Cardiac fibroblast (primary cell): ENCODE data around the gene LZTR1.

Source experiments
- DNase-seq, 2 donors: peaks; one replicate each; pipeline versions ENCODE4 v3.0.0 to v3.0.0-alpha.2; 2010; ENCODE audit warnings: low read depth in 2 of 2
- H3K4me3 ChIP-seq, 2 donors: replicated peaks in 1 of 2; 1 replicate in 1 of 2; 2 replicates in 1 of 2; pipeline ENCODE4 v1.5.1; 2011; ENCODE audit warnings: low read depth in 2 of 2, low read length in 2 of 2, mild to moderate bottlenecking in 2 of 2, moderate library complexity in 1 of 2
- TF ChIP-seq, protein P1 (sequence below): IDR thresholded peaks from one replicate; pipeline ENCODE4 v1.5.1; 2011; ENCODE audit warnings: low read depth, mild to moderate bottlenecking, low read length, inconsistent platforms

LZTR1 gene

DNA sequence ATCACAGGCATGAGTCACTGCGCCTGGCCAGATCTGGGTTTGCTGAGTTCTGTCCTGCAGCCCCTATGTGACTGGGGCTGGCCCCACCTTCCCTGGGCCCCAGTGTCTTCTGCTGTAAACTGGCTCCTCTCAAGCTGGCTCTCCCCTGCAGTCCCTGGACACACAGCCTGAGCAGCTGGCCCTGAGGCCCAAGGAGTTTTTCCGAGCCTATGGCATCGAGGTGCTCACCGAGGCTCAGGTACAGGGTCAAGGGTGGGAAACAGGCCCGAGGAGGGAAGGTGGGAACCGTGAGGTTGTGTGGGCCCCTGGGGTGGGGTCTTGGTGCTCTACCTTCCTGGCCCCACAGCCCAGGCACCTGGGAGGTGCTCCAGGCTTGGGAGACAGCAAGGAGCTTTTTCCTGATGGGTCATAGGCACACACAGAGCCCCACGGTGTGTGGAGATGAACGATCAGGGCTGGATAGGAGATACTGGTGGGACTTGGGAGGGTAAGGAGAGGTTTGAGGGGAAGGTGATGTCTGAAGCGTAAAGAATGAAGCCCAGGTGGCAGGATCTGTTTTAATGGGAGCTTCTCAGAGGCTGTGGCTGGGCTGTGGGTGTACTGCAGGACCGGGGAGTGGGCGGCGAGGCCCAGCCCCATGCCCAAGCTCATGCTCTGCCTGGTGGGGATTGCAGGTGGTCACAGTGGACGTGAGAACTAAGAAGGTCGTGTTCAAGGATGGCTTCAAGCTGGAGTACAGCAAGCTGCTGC is 6.4 kb upstream of the LZTR1 start:
- TF ChIP-seq, protein P1, sequence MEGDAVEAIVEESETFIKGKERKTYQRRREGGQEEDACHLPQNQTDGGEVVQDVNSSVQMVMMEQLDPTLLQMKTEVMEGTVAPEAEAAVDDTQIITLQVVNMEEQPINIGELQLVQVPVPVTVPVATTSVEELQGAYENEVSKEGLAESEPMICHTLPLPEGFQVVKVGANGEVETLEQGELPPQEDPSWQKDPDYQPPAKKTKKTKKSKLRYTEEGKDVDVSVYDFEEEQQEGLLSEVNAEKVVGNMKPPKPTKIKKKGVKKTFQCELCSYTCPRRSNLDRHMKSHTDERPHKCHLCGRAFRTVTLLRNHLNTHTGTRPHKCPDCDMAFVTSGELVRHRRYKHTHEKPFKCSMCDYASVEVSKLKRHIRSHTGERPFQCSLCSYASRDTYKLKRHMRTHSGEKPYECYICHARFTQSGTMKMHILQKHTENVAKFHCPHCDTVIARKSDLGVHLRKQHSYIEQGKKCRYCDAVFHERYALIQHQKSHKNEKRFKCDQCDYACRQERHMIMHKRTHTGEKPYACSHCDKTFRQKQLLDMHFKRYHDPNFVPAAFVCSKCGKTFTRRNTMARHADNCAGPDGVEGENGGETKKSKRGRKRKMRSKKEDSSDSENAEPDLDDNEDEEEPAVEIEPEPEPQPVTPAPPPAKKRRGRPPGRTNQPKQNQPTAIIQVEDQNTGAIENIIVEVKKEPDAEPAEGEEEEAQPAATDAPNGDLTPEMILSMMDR = no peak
- no peak for DNase-seq
- H3K4me3 ChIP-seq = no peak overlapping the region

DNA sequence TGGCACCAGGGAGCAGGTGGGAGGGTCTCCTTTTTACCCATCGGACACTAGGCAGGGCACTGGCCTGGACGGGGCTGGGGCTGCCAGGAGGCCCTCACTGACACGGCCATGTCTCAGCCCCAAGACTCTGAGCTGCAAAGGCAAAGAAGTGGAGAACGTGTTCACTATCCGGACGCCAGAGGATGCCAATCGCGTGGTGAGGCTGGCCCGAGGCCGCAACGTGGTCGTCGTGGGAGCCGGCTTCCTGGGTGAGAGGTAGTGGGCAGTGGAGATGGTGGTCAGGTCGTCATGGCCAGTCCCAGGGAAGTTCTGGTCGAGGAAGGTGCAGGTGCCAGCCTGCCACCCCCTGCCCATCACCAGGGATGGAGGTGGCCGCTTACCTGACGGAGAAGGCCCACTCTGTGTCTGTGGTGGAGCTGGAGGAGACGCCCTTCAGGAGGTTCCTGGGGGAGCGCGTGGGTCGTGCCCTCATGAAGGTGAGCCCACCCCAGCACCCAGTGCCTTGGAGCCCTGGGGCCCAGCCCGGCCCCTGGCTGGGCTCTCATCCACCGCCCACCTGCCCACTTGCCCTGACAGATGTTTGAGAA is 5.7 kb upstream of the LZTR1 start:
- no peak for DNase-seq
- no peak overlapping the region for H3K4me3 ChIP-seq

DNA sequence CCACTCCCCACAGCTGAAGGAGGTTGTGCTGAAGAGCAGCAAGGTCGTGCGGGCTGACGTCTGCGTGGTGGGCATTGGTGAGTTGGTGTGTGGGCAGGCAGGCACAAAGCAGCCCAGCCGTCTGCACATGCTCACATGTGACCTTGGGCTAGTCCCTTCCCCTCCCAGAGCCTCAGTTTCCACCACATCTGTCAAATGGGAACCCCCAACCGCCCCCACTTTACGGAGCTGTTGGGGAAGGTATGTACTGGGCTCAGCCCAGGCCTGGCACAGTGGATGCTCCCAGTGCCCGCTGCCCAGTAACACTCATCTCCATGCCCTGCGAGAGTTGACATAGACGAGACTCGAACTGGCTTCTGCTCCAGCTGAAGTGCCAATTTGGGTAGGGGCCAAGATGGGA is 5.1 kb upstream of the LZTR1 start:
- no peak overlapping the region for H3K4me3 ChIP-seq
- no peak for DNase-seq
- TF ChIP-seq, protein P1 = no peak

More for the DNA sequence above, 5.7 kb upstream of the LZTR1 start:
- TF ChIP-seq, protein P1 = no peak

DNA sequence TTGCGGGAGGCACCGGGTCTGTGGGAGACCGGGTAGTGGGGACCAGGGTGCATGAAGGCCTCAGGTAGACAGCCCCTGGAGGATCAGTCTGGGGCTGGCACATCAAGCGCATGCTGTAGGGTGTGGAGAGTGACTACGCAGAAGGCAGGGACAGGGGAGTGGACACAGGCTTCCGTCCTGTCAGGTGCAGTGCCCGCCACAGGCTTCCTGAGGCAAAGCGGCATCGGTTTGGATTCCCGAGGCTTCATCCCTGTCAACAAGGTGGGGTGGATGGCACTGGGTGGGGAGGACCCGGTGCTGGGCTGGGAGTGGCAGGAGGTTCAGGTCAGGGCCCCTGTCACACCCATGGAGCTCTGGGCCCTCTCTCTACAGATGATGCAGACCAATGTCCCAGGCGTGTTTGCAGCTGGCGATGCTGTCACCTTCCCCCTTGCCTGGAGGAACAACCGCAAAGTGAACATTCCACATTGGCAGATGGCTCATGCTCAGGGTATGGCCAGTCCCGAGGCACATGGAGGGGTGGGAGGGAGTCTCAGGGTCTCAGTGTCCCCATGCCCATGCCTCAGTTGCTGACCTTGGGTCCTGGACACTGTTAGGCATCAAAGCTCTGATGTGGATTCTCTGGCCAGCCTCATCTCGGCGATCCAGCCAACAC is 4.5 kb upstream of the LZTR1 start:
- no peak overlapping the region for H3K4me3 ChIP-seq
- no peak for DNase-seq
- TF ChIP-seq, protein P1 = no peak

DNA sequence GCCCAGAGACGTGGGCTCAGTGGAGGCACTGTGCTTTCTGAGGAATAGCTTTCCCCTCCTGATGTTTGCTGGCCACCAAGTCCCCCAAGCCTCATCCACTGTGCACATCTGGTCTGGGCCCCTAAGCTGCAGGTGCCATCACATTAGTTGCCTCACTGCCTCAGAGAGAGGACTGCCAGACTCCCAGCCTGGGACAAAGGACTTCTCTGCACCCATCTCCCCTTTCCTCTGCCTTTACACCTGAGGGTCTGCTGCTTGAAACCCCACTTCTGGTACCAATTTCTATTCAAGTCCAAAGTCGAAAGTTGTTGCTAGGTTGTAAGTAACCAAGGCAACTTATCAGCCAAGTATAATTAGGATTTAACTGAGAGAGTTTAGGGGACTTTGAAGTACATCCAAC is 3.7 kb upstream of the LZTR1 start:
- TF ChIP-seq, protein P1 = no peak
- H3K4me3 ChIP-seq = no peak overlapping the region
- no peak for DNase-seq

DNA sequence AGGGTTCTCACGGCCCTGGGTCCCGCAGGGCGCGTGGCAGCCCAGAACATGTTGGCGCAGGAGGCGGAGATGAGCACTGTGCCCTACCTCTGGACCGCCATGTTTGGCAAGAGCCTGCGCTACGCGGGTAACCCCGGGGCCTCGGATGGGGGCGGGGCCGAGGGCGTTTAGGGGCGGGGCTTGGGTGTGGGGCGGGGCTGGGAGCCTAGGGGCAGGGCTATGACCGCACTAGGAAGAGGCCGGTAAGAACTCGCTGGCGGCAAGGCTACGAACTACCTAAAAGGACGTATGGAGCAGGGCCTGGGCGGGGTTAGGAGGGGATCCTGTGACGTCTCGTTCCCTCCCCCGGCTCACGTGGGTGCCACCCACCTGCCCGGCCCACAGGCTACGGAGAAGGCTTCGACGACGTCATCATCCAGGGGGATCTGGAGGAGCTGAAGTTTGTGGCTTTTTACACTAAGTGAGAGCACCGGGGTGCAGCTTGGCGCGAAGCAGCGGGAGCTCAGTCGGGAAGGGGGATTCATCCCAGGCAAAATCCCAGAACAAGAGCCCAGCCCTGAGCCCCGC is 2.8 kb upstream of the LZTR1 start:
- TF ChIP-seq, protein P1 = no peak
- peak overlapping the region; percentile 11 to 30 for H3K4me3 ChIP-seq
- peak; percentile 83 to 88 for DNase-seq
